SKM-1 (cell line): ENCODE results near the gene PPP1R12A.
"Not testable (repeated sequence)": the region's sequence is repeated elsewhere in the genome, so short reads cannot be mapped to it uniquely, and the experiment has no call there.

Experiments
- DNase-seq: peaks from one replicate; lab custom pipeline; 2025; ENCODE audit not compliant: unreplicated experiment; lab: John Stamatoyannopoulos, UW

PPP1R12A gene

DNA sequence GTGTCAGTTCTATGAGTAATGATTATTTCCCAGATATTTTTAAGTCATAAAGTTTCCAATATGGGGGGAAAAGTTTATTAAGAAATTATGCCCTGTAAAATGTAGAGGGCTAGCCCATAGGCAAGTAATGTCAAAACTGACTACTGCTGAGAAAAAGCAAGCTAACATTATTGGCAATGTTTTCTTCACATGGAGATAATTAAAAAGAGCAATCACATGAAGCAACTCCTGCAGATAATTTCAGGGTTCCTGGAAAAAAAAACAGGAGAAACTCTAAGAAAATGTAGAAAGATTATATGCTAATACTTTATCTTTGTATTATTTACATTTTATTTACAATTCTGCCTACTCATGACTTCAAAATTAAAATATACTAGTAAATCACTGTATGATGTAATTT lies 39.8 kb downstream of the PPP1R12A start:
- no peak for DNase-seq

DNA sequence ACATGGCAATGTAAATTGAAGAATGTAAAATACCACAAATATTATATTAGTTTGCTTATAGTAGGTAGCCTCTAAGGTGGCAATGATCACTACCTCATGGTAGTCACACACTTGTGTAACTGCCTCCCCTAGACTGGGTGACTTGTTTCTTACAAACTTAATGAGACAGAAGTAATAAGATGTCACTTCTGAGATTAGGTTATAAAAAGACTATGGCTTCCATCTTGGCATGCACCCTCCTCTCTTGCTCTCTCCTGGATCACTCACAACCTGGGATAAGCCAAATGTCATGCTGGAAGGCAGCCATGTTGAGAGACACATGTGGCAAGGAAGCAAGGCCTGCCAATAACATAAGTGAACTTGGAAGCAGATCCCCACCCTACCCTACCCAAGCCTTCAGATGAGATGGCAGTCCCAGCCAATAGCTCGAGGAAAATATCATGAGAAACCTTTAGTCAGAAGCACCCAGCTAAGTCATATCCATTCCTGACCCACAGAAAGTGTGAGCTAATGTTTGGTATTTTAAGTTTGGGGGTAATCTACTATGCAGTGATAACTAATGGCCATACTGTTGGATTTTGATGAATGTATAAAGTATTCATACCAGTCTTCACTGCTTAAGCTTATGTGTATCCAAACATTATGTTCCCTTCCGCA lies 43.3 kb downstream of the PPP1R12A start:
- no peak for DNase-seq

DNA sequence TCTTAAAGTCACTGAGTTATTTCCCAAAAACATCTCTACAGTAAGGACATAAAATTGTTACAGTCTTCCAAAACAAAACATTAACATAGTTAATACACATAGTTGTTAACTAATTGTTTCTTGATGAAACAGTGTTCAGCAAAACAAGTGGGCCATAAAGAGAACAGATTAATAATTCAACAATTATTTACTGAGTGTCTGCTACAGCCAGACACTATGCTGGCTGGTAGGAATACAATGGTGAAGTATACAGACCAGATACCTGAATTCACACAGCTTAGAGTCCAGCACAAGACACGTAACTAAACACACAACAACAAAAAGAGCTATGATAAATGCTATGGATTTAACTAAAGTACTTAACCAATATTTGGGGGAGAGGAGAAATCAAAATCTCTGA lies 47.0 kb downstream of the PPP1R12A start:
- no peak for DNase-seq

DNA sequence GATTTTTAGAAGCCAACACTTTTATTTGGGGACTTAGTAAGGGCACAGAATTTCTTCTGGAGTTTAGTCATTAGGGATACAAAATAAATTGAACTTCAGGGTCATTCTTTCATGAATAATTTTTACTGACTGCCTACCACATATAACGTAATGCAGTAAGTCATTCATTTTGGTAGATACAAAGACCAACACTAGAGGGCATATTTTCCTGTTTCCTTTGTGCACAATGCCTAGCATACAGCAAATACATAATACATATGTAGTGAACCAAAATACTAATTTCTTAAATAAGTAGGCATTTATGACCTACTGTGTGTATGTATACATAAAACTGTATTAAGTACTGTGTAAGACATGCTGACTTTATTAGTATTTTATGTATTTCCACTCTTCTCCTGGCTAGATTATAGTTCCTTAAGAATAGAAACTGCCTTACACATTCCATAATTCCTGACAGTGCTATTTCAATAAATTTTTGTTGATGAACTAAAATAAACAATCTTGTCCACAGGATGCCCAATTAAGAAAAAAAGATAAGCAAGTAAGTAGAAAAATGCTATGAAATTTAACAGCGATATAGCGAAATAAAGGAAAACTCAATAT lies 47.9 kb downstream of the PPP1R12A start:
- DNase-seq: peak; percentile 15

DNA sequence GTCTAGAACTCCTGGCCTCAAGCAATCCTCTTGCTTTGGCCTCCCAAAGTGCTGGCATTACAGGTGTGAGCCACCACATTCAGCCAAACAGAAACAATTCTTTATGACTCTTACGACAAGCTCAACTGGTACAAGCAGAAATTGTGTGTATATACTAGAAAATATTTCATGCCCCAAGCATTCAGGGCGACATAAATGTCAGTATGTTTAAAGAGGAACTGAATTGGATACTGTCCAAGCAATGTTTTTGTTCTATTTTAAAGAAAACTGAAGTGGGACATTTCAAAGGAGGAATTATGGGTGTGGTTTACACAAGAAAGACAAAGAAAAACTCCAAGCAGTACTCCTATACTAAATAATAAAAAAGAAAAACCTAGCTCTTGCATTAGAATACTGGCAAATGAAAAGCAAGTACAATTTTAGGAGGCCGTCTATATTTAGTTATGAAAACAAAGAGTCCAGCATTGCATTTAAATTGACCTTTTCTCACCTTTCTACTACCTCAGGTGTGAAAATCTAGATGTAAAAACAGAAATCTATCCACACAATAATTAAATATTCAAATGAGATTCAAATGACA lies 48.9 kb downstream of the PPP1R12A start:
- no peak for DNase-seq

DNA sequence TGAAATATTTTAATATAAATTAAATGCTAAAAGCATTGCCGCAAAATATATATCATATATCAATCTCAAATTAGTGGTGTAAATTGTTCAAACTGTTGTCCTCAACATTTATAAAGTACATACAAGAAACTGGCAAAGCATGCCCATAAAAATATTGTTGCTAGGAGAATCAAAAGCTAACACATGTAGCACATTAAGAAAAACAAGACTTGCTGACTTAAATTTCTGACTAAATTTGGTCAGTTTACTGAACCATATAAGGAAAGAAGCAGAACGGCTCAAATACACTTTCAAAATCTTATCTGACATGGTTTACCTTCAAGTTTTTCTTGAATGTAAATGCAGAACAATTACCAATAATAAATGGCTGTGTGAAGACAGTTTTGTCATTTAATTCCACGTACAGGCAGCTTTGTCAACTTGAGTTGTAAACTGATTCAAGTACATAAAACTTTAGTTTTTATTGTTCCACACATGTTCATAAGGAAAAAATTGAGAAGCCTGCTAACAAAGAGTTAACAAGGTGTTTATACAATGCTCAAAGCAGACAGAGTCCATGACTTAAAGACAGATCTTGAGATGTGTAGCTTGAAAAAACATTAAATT lies 50.4 kb downstream of the PPP1R12A start:
- DNase-seq: no peak

DNA sequence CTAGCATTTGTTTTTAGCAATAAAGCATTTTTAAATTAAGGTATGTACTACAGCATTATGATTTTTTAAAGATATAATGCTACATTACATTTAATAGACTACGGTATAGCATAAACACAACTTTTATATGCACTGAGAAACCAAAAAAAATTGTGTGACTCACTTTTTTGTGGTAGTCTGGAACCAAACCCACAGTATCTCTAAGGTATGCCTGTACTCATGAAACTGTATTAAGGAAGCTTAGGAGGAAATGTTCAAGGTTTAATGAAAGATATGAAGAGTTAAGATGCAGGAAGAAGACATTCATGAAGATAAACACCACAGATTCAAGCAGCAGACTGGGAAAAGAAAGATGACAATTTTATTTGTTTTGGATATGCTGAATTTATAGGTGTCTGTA lies 51.7 kb downstream of the PPP1R12A start:
- DNase-seq: no peak

DNA sequence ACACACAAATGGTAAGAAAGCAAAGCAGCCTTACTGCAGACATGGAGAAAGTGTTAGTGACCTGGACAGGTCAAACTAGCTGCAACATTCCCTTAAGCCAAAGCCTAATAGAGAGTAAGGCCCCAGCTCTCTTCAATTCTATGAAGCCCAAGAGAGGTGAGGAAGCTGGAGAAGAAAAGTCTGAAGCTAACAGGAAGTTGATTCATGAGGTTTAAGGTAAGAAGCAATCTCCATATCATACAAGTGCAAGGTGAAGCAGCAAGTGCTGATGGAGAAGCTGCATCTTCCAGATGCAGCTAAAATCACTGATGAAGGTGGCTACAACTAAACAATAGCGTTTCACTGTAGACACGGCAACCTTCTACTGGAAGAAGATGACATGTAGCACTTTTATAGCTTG lies 53.5 kb downstream of the PPP1R12A start:
- no peak for DNase-seq

DNA sequence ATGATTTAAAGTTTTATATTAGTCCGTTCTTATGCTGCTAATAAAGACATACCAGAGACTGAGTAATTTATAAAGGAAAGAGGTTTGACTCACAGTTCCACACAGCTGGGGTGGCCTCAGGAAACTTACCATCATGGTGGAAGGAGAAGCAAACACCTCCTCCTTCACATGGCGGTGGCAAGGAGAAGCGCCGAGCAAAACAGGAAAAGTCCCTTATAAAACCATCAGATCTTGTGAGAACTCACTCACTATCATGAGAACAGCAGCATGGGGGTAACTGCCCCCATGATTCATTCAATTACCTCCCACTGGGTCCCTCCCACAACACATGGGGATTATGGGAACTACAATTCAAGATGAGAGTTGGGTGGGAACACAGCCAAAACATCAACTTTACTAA lies 56.4 kb downstream of the PPP1R12A start:
- not testable (repeated sequence) for DNase-seq

DNA sequence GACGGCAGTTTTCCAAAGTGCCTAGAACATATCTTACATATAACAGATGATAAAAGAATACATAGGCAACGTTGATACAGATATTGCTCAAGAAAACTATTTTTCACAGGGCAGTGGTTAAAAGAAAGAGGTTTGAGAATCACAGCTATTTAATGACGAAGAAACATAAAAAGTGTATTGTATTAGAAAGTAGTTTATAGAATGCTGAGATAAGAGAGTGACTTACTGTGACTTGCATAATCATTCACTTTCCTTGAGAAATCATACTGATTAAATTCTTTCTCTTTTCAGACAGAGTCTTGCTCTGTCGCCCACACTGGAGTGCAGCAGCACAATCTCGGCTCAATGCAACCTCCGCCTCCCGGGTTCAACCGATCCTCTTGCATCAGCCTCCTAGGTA lies 57.7 kb downstream of the PPP1R12A start:
- no peak for DNase-seq

DNA sequence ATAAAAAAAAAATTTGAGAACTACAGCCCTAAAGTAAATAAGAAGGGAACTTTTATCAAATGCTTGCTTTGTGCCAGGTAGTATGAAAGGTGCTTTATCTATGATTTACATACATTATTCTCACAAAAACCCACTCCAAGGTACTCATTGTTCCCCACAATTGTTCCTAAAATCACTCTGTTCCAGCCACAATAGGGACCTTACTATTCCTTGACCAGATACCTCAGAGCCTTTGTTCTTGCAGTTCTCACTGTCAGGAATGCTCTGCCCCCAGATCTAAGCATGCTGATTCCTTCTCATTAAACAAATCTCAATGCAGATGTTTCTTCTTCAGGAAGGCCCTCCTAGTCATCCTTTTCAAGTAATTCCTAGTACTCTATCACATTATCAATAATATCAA lies 60.2 kb downstream of the PPP1R12A start:
- DNase-seq: no peak

DNA sequence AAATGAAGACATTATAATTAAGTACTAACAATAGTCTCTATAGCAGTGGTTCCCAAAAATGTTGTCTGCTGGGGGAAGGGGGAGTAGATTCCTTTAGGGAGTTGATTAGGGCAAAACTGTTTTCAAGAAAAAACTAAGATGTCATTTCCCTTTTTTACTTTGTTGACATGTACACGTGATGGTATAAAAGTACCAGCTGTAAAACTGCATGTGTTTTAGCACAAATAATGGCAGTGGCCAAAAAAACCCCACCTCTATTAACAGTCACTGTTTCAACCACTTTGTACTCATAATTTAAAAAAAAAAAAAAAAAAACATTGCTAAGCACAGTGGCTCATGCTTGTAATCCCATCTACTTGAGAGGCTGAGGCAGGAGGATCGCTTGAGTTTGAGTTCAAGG lies 61.7 kb downstream of the PPP1R12A start:
- DNase-seq: no peak

DNA sequence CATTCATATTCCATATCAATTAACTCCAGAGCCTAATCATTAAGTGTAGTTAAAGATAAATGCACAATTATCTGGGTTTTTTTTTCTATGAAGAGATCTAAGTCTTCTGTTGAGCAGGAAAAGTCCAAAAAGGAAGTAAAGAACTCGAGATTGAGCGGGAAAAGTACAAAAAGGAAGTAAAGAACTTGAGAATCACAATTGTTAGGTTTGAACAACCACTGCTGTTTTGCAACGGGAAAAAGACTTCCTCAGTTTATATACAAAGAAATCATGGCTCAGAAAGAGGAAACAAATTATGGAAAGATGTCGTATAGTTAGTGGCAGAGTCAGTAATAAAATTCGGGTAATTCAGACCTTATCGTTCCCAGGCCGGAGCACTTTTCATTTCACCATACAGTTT lies 63.3 kb downstream of the PPP1R12A start:
- peak; percentile 46 for DNase-seq

DNA sequence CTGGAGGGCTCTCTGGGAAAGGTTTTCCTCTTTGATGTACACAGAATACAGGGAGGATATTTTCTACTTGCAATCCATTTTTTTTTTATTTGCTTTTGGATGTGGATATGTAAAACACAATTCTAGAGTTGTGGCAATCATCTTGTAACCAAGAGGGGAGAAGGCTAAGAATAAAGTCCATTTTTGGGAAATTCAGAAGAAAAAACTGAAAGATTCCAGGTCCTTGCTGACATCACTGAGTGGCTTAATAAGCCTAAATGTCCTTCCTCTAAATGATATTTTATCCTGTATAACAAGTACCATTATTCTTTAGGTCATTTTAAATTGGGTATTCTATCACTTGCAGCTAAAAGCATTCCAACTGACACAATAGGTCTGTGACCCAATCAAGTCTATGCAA lies 64.0 kb downstream of the PPP1R12A start:
- no peak for DNase-seq

DNA sequence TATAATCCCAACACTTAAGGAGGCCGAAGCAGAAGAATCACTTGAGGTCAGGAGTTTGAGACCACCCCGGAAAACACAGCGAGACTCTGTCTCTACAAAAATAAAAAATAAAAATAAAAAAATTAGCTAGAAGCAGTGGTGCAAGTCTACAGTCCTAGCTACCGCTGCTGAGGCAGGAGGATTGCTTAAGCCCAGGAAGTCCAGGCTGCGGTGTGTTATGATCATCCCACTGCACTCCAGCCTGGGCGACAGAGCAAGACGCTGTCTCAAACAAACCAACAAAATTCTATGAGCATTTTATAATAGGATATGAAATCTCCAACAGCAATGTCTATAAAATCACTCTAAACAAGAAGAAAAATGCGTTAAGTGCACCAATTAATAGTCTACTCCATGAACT lies 75.3 kb downstream of the PPP1R12A start:
- no peak for DNase-seq

DNA sequence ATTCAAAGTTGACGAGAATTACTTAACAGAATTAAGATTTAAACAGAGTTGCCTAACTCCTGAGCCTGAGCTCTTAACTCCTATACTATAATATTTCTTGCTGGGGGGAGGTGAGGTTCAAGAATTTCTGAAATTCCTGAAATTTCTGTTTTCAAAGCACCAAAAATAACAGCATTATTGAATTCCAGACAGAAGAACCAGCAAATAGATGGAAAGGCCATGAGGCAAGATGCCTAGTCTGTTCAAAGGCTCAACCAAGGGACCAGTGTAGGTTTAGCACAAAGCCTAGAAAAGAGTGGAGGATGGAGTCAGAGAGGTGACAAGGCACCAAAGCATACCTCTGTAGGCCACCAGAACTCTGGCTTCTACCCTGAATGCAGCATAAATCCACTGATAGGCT lies 76.4 kb downstream of the PPP1R12A start:
- DNase-seq: no peak

DNA sequence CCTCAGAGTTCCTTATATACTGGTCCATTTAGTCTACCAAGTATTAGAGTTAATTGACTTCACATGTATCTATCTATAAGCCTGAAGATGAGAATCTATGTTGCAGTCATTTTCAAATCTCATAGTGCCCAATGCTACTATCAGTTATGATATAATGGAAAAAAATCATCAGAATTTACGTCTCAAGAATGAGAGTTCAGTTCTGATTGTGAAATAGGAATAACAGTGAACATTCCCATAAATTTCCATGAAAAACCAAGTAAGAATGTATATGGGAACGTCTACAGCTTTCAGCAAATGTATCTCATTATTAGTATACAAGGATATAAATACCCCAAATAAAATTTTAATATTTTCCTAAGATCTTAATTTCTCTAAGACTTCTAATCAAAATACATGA lies 77.2 kb downstream of the PPP1R12A start:
- DNase-seq: no peak

DNA sequence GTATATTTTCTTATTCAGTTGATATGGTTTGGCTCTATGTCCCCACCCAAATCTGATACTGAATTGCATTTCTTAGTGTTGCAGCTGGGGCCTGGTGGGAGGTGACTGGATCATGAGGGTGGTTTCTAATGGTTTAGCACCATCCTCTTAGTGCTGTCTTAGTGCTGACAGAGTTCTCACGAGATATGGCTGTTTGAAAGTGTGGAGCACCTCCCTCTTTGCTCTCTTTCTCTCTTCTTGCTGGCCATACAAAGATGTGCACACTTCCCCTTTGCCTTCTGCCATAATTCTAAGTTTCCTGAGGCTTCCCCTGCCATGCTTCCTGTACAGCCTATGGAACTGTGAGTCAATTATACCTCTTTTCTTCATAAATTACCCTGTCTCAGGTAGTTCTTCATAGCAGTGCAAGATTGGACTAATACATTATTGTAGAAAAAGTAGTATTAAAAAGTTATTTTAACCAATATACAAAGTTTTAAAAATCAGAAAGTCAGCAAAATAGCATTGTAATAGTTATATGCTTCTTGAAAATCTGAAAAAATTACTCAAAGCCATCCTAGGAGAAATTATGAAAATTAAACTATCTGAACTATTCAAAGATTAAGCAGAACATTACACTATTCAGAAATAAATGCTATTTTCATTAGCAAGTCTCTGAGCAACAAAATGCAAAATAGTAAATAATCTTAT lies 84.1 kb downstream of the PPP1R12A start:
- no peak for DNase-seq

DNA sequence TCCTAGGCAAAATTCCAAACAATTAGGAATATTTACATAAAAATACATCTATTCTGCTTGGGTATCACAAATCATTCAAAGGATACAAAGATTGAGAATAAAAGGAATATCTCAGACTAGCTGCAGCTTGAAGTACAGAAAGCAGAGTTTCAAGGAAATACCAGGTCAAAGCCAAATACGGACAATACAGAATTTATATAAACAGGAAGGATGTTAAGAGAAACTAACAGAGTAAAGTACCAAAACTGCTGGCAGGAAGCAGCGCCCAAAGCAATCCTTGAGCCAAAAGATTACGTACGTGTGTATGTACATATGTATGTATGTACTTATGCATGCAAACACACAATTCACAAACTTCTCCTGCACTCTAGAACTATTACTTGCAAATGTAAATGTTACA lies 86.6 kb downstream of the PPP1R12A start:
- DNase-seq: no peak

DNA sequence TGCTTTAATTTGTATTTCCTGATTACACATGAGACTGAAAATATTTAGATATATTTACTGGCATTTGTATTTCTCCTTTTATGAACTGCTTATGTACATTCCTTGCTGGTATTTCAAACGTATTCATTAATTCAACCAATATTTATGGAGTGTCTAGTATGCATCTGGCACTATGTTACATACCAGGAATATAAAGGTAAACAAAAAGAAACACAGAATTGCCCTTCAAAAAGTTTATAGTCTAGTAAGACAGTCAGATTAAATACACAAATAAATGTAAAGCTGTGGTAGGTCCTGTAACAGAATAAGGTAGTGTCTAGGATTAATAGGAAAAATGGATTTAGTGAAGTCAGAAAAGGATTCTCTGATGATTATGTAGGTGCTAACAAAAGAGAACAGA lies 87.5 kb downstream of the PPP1R12A start:
- DNase-seq: no peak

DNA sequence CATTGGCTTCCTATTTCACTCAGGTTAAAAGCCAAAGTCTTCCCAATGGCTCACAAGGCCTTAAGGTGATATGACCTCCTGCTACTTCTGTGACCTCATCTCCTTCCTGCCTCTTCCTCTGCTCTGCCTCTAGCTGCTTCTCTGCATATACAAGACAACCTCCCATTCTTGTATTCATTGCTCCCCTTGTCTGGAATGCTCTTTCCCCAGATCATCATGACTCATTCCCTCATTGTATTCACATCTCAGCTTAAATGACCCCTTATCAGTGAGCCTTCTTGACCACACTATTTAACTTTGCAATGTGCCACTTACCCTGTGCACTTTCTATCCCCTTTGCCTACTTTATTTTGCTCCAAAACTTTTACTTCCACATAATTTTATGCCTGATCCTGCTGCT lies 90.2 kb downstream of the PPP1R12A start:
- DNase-seq: no peak

DNA sequence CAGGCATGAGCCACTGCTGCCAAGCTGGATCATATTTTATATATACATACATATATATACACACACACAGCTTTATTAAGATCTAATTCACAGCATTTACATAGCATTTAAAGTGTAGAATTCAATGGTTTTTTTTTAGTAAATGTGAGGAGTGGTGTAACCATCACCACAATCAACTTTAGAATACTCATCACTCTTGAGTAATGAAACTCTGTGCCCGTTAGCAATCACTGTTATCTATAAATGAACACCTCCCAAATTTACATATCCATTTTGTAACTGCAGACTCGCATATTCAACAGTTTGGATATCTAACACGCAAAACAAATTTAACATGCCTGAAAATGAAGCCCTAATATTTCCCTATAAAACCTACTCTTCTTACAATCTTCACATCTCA lies 90.9 kb downstream of the PPP1R12A start:
- DNase-seq: no peak
